GM13976 (cell line): ENCODE data around the gene TTYH3.

Experiments
- DNase-seq: peaks from one replicate; pipeline ENCODE4 v3.0.0; 2012; ENCODE audit warnings: low spot score
- in situ Hi-C: fragments of 300-500 bp; cut with MboI; formaldehyde crosslinking; loops from one replicate; pipeline ENCODE4 v1.12.0; 2022; ENCODE audit warnings: low sequenced_read_pairs, mixed read lengths, inconsistent platforms; ENCODE audit not compliant: unreplicated experiment
- TF ChIP-seq, protein P1 (sequence below): IDR thresholded peaks from 2 replicates; pipeline ENCODE4 v1.5.1; 2012; ENCODE audit warnings: borderline replicate concordance, mild to moderate bottlenecking; ENCODE audit not compliant: insufficient read depth; ENCODE audit errors: extremely low read depth, missing control alignments, control extremely low read depth

TTYH3 gene

DNA sequence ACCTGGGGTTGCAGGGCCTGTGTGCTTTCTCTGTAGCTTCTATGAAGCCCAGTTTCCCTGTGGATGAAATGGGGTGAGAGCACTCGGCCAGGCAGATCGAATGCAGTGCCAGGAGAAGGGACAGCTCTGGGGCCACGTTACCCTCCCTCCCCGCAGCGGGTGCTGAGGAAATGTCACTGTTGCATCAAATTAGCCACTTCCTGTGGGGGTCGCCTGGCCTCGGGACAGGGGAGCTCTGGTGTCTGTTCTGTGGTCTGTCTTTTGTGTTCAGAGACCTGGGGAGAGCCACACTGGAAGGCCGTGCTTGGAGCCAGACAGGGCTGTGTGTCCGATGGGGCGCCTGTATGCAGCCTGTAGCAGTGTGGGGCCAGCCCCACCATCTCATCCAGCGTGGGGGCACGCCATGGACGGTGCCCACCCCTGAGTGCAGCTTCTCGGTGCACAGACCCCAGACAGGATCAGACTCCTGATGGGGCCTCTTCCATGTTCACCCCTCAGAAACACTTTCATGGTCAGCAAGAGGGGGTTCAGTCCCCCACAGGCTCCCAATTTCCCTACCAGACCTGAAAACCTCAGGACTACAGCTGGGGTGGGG, 13.6 kb downstream of the TTYH3 start:
- TF ChIP-seq, protein P1, sequence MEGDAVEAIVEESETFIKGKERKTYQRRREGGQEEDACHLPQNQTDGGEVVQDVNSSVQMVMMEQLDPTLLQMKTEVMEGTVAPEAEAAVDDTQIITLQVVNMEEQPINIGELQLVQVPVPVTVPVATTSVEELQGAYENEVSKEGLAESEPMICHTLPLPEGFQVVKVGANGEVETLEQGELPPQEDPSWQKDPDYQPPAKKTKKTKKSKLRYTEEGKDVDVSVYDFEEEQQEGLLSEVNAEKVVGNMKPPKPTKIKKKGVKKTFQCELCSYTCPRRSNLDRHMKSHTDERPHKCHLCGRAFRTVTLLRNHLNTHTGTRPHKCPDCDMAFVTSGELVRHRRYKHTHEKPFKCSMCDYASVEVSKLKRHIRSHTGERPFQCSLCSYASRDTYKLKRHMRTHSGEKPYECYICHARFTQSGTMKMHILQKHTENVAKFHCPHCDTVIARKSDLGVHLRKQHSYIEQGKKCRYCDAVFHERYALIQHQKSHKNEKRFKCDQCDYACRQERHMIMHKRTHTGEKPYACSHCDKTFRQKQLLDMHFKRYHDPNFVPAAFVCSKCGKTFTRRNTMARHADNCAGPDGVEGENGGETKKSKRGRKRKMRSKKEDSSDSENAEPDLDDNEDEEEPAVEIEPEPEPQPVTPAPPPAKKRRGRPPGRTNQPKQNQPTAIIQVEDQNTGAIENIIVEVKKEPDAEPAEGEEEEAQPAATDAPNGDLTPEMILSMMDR, result no peak
- peak; percentile 75 for DNase-seq
- in situ Hi-C loops, result no loop called here

DNA sequence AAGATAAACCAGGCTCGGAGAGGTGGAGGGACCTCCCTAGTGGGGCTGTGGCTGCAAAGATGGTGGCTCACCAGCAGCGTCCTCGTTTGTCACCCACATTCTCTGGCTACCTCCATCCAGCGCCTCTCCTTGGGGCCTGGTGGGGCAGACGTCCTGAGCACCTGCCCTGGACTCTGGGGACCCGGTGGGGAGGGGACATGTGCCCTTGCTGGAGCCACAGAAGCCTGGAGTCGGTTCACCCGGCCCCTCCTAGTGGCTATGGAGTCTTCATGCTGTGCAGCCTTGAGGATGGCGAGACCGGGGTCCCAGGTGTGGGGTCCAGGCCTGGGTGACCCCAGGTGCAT, 14.5 kb downstream of the TTYH3 start:
- DNase-seq, result no peak
- in situ Hi-C loops, result no loop called here
- TF ChIP-seq, protein P1, result no peak

DNA sequence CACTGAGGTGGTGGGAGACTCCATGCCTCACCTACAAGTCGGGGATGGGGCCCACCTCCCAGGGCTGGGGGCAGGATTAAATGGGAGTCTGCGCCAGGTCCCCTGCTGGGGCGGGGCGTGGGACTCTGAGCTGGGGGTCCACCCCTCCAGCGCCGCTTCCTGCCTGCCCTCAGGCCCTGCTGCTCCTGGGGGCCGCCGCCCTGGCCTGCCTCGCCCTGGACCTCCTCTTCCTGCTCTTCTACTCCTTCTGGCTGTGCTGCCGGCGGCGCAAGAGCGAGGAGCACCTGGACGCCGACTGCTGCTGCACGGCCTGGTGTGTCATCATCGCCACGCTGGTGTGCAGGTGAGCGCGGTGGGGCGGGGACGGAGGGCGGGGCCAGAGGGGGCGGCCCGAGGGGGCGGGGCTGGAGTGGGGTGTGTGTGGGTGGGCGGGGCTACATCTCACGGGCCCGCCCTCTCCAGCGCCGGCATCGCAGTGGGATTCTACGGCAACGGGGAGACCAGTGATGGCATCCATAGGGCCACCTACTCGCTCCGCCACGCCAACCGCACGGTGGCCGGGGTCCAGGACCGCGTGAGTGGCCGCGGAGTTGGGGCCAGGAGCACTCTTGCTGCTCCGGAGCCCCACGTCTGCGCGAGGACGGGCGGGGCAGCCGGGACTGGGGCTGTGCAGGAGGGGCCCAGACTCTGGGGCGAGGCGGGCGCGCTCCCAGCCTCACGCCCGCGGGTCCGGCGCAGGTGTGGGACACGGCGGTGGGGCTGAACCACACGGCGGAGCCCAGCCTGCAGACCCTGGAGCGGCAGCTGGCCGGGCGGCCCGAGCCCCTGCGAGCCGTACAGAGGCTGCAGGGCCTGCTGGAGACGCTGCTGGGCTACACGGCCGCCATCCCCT, 15.1 kb downstream of the TTYH3 start:
- in situ Hi-C loops, result no loop called here
- TF ChIP-seq, protein P1, result no peak
- DNase-seq, result no peak

DNA sequence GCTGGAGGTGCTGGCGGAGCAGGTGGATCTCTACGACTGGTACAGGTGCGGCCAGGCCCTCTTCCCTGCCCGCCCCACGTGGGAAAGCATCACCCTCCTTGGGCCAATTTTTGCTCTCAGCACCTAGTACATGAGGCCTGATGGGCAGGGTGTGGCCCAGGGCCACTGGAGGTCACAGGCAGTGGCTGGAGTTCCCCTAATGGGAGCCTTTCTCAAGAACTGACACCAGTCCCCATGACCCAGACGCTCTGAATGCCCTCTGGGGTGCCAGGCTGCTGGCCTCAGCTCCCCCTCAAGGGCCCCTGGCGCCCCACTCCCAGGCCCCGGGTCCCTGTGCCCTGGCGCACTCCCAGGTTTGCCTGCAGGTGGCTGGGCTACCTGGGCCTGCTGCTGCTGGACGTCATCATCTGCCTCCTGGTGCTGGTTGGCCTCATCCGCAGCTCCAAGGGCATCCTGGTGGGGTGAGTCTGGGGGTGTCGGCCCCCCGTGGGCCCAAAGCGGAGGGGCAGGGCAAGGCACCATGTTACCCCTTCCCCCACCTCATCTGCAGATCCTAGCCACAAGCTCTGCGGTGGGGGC, 15.9 kb downstream of the TTYH3 start:
- in situ Hi-C loops, result no loop called here
- no peak for DNase-seq
- TF ChIP-seq, protein P1, result no peak

DNA sequence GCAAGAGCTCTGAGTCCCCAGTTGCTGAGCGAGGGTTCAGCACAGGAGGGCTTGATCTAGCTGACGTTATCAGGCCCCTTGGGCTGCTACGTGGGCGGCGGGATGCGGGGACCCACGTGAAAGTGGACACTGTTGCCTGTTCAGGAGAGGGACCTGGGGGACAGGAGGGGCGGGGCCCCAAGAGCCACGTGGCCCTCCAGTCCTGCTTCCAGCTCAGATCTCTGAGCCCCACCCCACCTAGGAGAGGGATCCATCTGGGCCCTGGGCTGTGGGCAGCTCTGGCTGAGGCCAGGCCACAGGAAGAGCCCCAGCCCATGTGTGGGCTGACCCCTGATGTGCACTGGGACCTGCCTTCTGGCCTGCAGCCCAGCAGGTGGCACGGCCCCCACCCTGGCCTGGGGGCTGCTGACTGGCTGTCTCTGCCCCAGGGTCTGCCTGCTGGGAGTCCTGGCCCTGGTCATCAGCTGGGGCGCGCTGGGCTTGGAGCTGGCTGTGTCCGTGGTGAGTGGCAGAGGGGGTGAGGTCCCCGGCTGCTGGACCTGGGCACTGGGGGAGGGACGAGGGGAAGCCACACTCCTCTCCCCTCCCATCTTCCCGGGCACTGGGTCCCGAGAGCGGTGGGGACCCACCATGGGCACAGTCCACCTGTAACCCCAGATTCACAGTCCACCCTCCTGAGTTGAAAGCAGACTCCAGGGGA, 17.5 kb downstream of the TTYH3 start:
- DNase-seq, result no peak
- TF ChIP-seq, protein P1, result no peak
- in situ Hi-C loops, result no loop called here

DNA sequence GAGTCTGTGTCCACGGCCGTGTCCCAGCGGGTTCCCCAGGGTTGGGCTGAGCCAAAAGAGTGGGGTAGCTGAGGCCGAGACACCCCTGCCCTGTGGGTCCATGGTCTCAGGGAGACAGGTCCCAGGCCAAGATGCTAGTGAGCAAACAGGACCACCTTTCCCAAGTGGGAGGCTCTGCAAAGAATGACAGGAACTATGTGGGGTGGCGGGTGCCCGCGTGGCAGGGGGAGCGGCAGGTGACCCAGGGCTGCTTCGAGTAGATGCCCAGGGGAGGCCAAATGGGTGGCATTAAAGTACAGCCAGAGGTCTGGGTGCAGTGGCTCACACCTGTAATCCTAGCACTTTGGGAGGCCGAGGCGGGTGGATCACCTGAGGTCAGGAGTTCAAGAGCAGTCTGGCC, 18.2 kb downstream of the TTYH3 start:
- no peak for DNase-seq
- TF ChIP-seq, protein P1, result no peak
- in situ Hi-C loops, result no loop called here
